Measurements from ENCODE around the gene FAM89B.

DNA sequence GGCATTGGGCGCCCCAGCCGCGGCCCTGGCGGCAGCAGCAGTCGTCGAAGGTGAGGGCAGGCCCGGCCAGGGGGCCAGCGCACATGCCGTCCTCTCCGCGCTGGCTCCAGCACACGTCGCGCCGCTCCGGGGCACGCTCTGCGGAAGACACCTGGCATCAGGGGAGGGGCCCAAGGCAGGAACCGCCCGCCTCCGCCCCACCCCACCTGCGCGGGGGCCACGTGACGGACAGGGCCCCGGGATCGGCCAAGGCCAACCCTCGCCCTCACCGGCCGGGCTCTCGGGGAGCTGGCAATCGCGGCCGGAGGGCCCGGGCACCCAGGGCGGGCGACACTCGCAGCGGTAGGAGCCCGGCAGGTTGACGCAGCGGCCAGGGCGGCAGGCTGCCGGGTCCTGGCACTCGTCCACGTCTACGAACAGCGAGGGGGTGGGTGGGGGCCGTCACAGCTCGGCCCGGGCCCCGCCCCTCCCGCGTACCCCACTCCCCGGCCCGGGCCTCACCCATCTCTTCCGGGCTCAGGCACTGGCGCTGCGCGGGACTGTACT is 32.5 kb upstream of the FAM89B start:
- TF ChIP-seq, protein P1, sequence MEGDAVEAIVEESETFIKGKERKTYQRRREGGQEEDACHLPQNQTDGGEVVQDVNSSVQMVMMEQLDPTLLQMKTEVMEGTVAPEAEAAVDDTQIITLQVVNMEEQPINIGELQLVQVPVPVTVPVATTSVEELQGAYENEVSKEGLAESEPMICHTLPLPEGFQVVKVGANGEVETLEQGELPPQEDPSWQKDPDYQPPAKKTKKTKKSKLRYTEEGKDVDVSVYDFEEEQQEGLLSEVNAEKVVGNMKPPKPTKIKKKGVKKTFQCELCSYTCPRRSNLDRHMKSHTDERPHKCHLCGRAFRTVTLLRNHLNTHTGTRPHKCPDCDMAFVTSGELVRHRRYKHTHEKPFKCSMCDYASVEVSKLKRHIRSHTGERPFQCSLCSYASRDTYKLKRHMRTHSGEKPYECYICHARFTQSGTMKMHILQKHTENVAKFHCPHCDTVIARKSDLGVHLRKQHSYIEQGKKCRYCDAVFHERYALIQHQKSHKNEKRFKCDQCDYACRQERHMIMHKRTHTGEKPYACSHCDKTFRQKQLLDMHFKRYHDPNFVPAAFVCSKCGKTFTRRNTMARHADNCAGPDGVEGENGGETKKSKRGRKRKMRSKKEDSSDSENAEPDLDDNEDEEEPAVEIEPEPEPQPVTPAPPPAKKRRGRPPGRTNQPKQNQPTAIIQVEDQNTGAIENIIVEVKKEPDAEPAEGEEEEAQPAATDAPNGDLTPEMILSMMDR (IDR thresholded peaks at IDR 0.05; ENCODE audit: borderline replicate concordance, extremely low read depth, low read length, poor library complexity, severe bottlenecking) = no peak
- TF ChIP-seq EZH2 (IDR thresholded peaks at IDR 0.05; ENCODE audit: borderline replicate concordance, low read depth, low read length, severe bottlenecking) = no peak

Data from DND-41 (cell line).